HepG2 (cell line): ENCODE measurements around the gene AFDN. TPM values are rescaled to one million over a fixed set of nuclear protein-coding genes. Genes with fewer than 3 reads are reported as not detected.

Experiments
- HOXA3 ChIP-seq: sonication (generic); formaldehyde crosslinking; IDR thresholded peaks from 2 replicates; pipeline ENCODE4 v1.5.0; 2020; ENCODE audit warnings: missing genetic modification reagents
- MED1 ChIP-seq: sonication (generic); formaldehyde crosslinking; IDR thresholded peaks from 2 replicates; pipeline ENCODE4 v1.4.0; 2020; ENCODE audit warnings: missing genetic modification reagents
- NBN ChIP-seq: fragments of 450-650 bp; conservative IDR thresholded peaks from 2 replicates; pipeline ENCODE4 v1.6.1; 2017
- RAD51 ChIP-seq: fragments of 450-650 bp; IDR thresholded peaks from 2 replicates; pipeline ENCODE4 v1.6.1; 2016; ENCODE audit warnings: borderline replicate concordance
- RFX1 ChIP-seq: fragments of 450-650 bp; IDR thresholded peaks from 2 replicates; pipeline ENCODE4 v1.6.1; 2017
- SP4 ChIP-seq: sonication (generic); formaldehyde crosslinking; IDR thresholded peaks from 2 replicates; pipeline ENCODE4 v1.8.1; 2023; ENCODE audit warnings: mild to moderate bottlenecking, missing genetic modification reagents
- TBP ChIP-seq: sonication (generic); formaldehyde crosslinking; IDR thresholded peaks from 2 replicates; pipeline ENCODE4 v1.5.0; 2020; ENCODE audit warnings: missing genetic modification reagents
- ZKSCAN5 ChIP-seq: sonication (generic); formaldehyde crosslinking; IDR thresholded peaks from 2 replicates; pipeline ENCODE4 v1.5.1; 2020; ENCODE audit warnings: mild to moderate bottlenecking, missing genetic modification reagents
- ZNF160 ChIP-seq: sonication (generic); formaldehyde crosslinking; IDR thresholded peaks from 2 replicates; pipeline ENCODE4 v1.8.0; 2022; ENCODE audit warnings: mild to moderate bottlenecking, inconsistent platforms, missing genetic modification reagents
- ZNF17 ChIP-seq: sonication (generic); formaldehyde crosslinking; IDR thresholded peaks from 2 replicates; pipeline ENCODE4 v1.5.0; 2020; ENCODE audit warnings: mild to moderate bottlenecking, missing genetic modification reagents
- ZNF563 ChIP-seq: sonication (generic); formaldehyde crosslinking; IDR thresholded peaks from 2 replicates; pipeline ENCODE4 v1.8.0; 2022; ENCODE audit warnings: mild to moderate bottlenecking, moderate library complexity, missing genetic modification reagents
- ZNF577 ChIP-seq: sonication (generic); formaldehyde crosslinking; IDR thresholded peaks from 2 replicates; pipeline ENCODE4 v1.4.0; 2020; ENCODE audit warnings: mild to moderate bottlenecking, low read depth, missing genetic modification reagents, borderline replicate concordance
- ZNF580 ChIP-seq: IDR thresholded peaks from 2 replicates; pipeline ENCODE4 v1.6.1; 2016; ENCODE audit warnings: low read depth, borderline replicate concordance
- ZUFSP ChIP-seq: sonication (generic); formaldehyde crosslinking; IDR thresholded peaks from 2 replicates; pipeline ENCODE4 v1.9.0; 2021; ENCODE audit warnings: missing genetic modification reagents, mild to moderate bottlenecking, borderline replicate concordance
- polyA plus RNA-seq, 8 experiments: library from polyadenylated mRNA; depleted of rRNA in 3 of 8; stranded (reverse) in 7 of 8; unstranded in 1 of 8; fragments of >200 nt; fragmentation: Illumina TruSeq in 4 of 8; extraction: Trizol in 4 of 8; gene quantifications; 2 replicates each; pipeline versions ENCODE4 v1.2.1 to v1.2.3, GENCODE V29; 2011 to 2016; ENCODE audit warnings: low read depth in 4 of 8, missing spikeins in 1 of 8, mixed read lengths in 1 of 8; ENCODE audit not compliant: insufficient read depth in 1 of 8
- total RNA-seq, 5 experiments: library from RNA; depleted of rRNA; stranded (reverse); fragments of >200 nt; fragmentation: Illumina TruSeq; extraction: Trizol; gene quantifications; 2 replicates each; pipeline ENCODE4 v1.2.3, GENCODE V29; 2016; ENCODE audit warnings: low read depth in 1 of 5
- TF ChIP-seq, protein P1 (sequence below): sonication (generic); formaldehyde crosslinking; IDR thresholded peaks from 2 replicates; pipeline ENCODE4 v1.4.0; 2020; ENCODE audit warnings: mild to moderate bottlenecking, missing genetic modification reagents, borderline replicate concordance
- TF ChIP-seq, protein P2 (sequence below): sonication (generic); formaldehyde crosslinking; IDR thresholded peaks from 2 replicates; pipeline ENCODE4 v1.5.1; 2020; ENCODE audit warnings: missing genetic modification reagents, mild to moderate bottlenecking, borderline replicate concordance
- TF ChIP-seq, protein P3 (sequence below): sonication (generic); formaldehyde crosslinking; IDR thresholded peaks from 2 replicates; pipeline ENCODE4 v1.4.0; 2020; ENCODE audit warnings: low read depth, missing genetic modification reagents
- TF ChIP-seq, protein P4 (sequence below): sonication (generic); formaldehyde crosslinking; conservative IDR thresholded peaks from 2 replicates; pipeline ENCODE4 v1.8.0; 2022; ENCODE audit warnings: low read depth, missing genetic modification reagents

The AFDN gene
- total and polyA plus RNA-seq, 2 of the 13 experiments (the other 11 are each of a cell fraction or from before 2014, with no cell fraction given), result 136 to 151 TPM

DNA sequence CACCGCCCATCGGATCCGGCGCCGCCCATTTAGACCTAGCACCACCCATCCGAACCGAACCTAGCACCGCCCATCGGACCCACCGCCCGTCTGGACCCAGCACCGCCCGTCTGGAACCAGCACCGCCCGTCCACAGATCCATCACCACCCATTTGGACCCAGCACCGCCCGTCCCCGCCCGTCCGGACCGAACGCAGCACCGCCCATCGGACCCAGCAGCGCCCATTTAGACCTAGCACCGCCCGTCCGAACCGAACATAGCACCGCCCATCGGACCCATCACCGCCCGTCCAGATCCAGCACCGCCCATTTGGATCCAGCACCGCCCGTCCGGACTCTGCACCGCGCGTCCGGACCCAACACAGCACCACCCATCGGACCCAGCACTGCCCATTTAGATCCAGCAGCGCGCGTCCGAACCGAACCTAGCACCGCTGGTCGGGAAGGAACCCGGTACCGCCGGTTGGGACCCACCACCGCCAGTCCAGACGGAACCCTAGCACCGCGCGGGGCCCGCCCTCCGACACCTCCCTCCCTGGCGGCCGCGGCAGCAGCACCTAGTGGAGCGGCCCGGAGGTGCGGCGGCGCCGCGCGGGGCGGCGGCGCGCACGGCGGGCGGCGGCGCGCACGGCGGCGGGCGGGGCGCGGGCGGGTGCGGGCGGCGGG is 348 bp upstream of the AFDN start (continued):
- no peak for TF ChIP-seq TBP (CRISPR knock-in tag)
- 0 out of 2 replicates have a peak, but pooled peaks have one; percentile 27 for TF ChIP-seq ZNF577 (CRISPR knock-in tag)
- TF ChIP-seq HOXA3, result no peak; the same call in 1 of the 2 replicates
- TF ChIP-seq ZNF17, result no peak
- TF ChIP-seq MED1, result peak; percentile 17; the same call in 1 of the 2 replicates
- no peak for TF ChIP-seq RAD51
- TF ChIP-seq, protein P1, sequence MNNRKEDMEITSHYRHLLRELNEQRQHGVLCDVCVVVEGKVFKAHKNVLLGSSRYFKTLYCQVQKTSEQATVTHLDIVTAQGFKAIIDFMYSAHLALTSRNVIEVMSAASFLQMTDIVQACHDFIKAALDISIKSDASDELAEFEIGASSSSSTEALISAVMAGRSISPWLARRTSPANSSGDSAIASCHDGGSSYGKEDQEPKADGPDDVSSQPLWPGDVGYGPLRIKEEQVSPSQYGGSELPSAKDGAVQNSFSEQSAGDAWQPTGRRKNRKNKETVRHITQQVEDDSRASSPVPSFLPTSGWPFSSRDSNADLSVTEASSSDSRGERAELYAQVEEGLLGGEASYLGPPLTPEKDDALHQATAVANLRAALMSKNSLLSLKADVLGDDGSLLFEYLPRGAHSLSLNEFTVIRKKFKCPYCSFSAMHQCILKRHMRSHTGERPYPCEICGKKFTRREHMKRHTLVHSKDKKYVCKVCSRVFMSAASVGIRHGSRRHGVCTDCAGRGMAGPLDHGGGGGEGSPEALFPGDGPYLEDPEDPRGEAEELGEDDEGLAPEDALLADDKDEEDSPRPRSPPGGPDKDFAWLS, result 0 out of 2 replicates have a peak, but pooled peaks have one; percentile 55
- TF ChIP-seq, protein P2, sequence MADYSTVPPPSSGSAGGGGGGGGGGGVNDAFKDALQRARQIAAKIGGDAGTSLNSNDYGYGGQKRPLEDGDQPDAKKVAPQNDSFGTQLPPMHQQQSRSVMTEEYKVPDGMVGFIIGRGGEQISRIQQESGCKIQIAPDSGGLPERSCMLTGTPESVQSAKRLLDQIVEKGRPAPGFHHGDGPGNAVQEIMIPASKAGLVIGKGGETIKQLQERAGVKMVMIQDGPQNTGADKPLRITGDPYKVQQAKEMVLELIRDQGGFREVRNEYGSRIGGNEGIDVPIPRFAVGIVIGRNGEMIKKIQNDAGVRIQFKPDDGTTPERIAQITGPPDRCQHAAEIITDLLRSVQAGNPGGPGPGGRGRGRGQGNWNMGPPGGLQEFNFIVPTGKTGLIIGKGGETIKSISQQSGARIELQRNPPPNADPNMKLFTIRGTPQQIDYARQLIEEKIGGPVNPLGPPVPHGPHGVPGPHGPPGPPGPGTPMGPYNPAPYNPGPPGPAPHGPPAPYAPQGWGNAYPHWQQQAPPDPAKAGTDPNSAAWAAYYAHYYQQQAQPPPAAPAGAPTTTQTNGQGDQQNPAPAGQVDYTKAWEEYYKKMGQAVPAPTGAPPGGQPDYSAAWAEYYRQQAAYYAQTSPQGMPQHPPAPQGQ (CRISPR knock-in tag), result peak; percentile 70; the same call in 1 of the 2 replicates
- TF ChIP-seq ZNF160 (CRISPR knock-in tag), result peak; percentile 5; the same call in 1 of the 2 replicates
- TF ChIP-seq ZUFSP, result no peak
- no peak for TF ChIP-seq RFX1
- no peak for TF ChIP-seq NBN
- 0 out of 2 replicates have a peak, but pooled peaks have one; percentile 7 for TF ChIP-seq ZNF563 (CRISPR knock-in tag)
- TF ChIP-seq, protein P3, sequence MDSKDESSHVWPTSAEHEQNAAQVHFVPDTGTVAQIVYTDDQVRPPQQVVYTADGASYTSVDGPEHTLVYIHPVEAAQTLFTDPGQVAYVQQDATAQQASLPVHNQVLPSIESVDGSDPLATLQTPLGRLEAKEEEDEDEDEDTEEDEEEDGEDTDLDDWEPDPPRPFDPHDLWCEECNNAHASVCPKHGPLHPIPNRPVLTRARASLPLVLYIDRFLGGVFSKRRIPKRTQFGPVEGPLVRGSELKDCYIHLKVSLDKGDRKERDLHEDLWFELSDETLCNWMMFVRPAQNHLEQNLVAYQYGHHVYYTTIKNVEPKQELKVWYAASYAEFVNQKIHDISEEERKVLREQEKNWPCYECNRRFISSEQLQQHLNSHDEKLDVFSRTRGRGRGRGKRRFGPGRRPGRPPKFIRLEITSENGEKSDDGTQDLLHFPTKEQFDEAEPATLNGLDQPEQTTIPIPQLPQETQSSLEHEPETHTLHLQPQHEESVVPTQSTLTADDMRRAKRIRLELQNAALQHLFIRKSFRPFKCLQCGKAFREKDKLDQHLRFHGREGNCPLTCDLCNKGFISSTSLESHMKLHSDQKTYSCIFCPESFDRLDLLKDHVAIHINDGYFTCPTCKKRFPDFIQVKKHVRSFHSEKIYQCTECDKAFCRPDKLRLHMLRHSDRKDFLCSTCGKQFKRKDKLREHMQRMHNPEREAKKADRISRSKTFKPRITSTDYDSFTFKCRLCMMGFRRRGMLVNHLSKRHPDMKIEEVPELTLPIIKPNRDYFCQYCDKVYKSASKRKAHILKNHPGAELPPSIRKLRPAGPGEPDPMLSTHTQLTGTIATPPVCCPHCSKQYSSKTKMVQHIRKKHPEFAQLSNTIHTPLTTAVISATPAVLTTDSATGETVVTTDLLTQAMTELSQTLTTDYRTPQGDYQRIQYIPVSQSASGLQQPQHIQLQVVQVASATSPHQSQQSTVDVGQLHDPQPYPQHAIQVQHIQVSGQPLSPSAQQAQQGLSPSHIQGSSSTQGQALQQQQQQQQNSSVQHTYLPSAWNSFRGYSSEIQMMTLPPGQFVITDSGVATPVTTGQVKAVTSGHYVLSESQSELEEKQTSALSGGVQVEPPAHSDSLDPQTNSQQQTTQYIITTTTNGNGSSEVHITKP (CRISPR knock-in tag), result no peak
- TF ChIP-seq ZKSCAN5, result no peak
- TF ChIP-seq, protein P4, sequence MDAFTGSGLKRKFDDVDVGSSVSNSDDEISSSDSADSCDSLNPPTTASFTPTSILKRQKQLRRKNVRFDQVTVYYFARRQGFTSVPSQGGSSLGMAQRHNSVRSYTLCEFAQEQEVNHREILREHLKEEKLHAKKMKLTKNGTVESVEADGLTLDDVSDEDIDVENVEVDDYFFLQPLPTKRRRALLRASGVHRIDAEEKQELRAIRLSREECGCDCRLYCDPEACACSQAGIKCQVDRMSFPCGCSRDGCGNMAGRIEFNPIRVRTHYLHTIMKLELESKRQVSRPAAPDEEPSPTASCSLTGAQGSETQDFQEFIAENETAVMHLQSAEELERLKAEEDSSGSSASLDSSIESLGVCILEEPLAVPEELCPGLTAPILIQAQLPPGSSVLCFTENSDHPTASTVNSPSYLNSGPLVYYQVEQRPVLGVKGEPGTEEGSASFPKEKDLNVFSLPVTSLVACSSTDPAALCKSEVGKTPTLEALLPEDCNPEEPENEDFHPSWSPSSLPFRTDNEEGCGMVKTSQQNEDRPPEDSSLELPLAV, result no peak
- TF ChIP-seq ZNF580 (CRISPR knock-in tag), result peak; percentile 66; the same call in 1 of the 2 replicates
- no peak for TF ChIP-seq SP4 (CRISPR knock-in tag)
